GM19395 (cell line): ENCODE data around the gene ARMC9.

Source experiments
- ATAC-seq: cut with Tn5 transposase; IDR thresholded peaks from one replicate; pipeline ENCODE4 v1.9.1; 2021; ENCODE audit warnings: mild to moderate bottlenecking, moderate library complexity; ENCODE audit not compliant: unreplicated experiment

The ARMC9 gene

DNA sequence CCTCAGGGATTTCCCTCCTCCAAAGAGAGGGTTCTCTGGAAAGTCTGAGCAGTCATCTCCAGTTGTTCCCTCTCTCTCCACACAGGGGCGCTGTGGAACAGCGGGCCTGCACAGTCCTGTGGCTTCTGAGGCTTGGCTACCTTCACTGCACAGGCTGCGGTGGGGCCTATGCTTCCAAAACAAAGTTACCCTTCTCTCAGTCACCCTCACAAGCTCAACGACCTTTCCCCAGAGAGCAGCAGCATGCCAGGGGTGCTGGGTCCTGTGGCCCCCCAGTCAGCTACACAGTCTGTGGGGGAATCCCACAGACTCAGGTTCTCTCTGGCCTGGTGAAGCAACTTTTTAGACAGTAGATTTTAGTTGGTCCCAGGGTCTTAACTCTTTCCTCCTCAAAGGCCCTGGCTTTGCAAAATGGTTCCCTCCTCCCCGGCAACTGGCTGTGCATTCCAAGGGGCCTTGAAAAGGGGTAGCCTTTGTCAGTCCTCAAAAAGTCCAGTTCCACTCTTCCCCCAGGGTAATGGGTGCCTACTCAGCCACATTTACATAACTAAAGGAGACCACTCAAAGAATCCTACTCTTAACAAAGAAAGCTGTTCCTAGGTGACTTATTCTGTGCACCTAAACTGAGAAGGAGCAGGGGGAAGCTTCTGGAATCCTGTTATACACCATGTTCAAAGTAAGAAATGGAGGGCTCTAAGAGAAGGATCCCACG, 212.0 kb downstream of the ARMC9 start:
- no peak for ATAC-seq

DNA sequence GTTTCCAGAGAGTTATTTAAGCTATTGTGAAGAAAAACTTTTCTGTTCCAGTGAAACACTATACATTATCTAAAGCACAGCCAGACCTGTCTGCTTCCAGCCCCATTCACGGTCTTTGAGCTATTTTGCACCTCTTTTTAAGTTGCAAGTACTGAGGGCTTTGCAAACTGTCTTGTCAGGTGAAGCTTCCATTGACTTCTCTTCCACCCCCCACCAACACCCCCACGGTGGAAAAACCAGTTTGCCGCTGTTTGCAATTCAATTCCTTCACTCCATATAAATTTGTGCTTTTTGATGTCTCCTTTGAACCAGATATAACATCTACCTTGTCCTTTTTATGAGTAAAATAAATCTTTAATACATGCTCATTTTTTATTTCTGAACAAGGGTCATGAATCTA, 212.8 kb downstream of the ARMC9 start:
- ATAC-seq, result no peak

DNA sequence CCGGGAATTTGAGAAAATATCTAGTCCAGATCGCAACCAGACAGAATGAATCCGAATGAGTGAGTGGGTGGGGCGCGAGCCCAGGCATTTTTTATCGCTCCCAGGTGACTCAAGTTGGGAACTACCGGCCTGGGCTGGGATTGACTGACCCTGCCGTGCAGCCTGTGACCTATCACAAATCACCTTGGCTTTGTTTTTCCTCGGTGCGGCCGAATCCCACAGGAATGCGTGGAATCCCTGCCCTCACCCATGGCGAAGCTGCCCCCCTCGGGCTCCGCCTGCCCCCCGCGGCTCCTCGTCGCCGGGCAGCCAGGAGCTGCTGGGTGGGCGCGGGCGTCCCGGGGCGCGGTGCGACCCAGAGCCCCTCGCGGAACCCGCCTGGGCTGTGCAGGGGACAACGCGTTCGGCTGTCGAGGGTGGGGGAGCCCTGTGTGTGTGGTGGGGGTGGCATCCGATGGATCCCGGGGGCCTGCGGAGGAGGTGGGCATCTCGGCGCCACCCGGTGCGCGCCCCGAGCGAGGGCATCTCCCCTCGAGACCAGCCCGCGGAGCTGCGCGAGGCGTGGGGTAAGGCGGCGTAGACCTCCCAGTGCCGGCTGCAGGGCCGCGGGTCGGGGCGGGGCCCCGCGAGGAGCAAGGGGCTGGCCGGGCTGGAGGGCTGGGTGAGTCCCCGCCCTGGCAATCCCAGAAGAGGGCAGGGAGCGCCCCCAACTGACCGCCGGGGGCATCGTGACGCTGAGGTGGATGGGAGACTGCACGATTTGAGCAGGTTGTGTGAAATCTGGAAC, 213.6 kb downstream of the ARMC9 start:
- peak; percentile 95 for ATAC-seq

DNA sequence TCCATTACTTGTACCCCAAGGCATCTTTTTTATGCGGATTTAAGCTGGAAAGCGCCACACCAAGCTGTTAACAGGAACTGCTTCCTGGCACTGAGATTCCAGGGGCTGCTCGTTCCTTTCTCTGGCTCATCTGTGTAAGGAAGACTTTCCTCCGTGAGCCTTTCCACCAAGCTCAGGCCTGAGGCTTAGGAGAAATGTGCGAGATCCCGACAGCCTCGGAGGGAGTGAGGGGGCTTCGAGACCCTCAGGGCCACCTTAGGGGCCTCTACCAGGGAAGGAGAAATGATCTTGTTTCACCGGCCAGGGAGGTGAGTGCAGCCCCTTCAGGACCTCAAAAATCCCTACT, 214.2 kb downstream of the ARMC9 start:
- peak; percentile 5 for ATAC-seq

DNA sequence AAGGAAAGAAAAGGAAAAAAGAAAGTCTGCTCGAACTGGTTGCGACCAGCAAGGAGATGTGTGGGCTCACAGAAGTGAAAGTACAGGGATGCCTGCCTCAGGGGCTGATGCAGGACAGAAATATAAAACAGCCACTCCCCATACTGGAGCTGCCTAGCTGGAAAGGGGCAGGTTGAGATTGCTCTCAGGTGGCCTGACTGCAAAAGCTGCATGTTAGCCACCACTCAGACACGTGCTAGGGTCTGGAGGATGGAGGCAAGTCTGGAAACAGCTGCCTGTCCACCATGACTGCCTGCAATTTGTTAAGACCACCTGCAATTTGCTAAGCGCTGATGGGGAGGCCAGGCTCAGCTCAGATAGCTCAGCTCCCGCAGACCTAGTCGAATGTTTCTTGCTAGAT, 215.0 kb downstream of the ARMC9 start:
- ATAC-seq, result no peak

DNA sequence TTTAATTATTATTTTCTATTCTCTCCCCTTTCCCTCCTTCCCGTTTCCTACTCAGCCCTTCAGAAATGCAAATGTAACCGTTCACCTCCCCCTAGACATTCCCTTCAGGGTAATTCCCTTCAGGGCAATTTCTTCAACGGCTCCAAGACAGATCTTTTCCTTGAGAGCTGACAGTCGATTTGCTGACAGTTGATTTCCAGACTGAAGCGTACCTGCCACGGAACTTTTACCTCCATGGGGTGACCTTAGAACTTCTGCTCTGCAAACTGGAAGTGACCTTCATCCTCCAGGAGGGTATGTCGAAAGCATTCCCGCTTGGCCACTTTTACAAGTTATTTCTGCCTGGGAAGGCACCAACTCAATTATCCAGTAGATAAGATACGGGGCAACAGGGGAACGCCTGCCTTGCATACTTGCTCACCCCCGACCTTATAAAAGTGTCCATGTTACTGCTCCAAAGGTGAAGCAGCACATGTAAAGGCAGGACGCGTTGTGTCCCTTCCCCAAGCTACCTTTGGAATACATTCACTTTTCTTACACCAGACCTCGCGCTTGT, 215.6 kb downstream of the ARMC9 start:
- no peak for ATAC-seq

DNA sequence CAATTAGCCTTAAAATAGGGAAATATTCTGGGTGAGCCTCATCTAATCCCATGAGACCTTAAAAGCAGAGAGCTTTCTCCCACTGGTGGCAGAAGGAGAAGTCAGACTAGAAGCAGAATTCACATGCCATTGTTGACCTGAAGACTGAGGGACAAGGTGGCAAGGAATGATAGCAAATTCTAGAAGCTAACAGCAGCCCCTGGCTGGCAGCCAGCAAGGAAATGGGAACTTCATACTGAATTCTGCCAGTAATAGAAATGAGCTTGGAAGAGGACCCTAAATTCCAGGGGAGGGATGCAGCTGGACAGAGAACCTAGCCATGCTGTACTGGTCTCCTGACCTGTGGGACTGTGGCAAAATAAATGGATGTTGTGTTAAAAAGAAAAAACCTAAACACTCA, 216.6 kb downstream of the ARMC9 start:
- ATAC-seq, result no peak

DNA sequence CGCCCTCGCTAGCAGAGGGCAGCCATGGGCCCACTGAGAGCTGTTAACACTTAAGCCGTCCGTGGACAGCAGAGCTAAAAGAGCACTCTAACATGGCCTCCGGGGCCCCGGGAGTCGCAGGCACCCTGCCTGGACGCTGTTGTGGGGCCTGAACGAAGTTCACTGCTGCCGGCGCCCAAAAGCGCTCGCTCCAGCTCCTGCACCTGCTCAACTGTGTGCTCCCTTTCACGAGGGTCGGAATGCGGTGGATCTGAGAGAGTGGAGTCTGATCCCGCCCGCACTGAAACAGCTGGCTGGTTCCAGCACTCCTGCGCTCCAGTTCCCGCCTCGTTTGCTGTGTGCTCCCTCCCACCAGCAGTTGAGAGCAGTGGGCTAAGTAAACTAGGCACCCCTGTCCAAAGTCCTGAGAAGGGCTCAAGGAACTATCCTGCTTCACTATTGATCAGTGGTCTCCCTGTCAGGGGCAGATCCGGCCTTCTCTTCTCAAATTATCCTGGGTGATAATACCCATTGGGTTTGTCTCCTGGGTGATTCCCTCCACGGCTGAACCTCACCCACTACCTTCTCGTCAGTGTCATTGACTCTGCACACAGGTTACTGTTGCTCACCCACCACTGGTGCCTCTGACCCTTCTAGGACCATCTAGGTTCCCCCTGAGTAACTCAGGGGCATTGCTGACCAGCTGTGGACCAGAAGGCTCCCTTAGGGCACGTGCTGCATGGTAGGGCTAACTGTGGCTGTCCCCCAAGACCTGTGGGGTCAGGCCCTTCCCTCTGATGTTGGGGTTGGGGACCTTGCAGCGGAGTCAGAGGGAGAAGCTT, 220.6 kb downstream of the ARMC9 start:
- no peak for ATAC-seq

DNA sequence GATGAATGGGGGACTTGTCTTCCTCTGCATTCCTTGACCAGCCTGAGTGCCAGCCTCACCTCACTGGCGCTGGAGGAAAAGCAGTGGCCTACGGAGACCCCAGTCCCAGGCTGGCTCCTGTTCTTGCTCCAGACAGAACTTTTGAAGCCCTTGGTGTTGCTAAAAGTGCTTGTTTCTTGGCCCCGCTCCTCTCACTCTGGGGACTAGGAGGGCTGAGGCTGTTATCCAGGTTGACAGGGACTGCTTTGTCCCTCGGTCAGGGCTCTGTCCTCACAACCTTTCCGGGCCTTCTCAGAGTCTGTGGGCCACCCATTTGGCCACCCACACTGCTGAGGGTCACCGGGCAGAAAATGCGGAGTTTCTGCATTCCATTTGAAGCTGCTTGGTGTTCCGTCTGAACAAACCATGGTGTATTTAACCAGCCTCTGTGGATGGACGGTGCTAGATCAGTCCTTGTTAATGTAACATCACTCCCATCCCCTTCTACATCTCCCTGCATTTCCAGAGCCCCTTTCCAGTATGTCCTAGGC, 222.7 kb downstream of the ARMC9 start:
- no peak for ATAC-seq

DNA sequence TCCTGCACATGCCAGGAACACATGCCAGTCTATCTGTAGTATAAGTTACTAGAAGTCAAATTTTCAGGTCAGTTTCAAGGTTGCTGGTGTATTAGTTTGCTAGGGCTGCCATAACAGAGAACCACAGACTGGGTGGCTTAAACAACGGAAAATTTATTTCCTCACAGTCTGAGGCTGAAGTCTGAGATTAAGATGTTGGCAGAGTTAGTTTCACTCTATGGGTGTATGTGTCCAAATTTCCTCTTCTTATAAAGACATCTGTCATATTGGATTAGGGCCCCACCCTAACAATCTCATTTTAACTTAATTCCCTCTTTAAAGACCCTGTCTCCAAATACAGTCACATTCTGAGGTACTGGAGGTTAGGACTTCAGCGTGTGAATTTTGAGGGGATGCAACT, 223.6 kb downstream of the ARMC9 start:
- no peak for ATAC-seq

DNA sequence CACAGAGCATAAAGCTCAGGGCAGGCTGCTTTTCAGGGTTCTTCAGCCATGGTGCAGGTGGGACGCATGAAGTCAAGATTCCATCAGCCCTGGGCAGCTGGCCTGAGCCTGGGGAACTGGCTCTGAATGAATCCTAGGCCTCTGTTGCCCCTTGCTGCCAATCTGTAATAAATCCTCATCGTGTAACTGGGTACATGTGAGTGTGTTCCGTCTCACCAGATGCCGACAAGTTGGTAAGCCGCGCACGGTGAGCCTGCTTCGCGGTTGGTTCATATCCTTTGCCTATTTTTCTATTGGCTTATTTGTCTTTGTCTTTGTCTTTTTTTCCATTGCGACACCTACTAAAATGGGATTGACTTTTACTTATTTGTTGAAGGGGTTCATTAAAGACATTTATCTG, 224.7 kb downstream of the ARMC9 start:
- ATAC-seq, result no peak
